PC-3 (cell line): ENCODE results near the gene PALM2AKAP2. TPM values are rescaled to one million over a fixed set of nuclear protein-coding genes. Genes with fewer than 3 reads are reported as not detected.

Experiments
- ATAC-seq: fragments of 200-7000 bp; cut with Tn5 transposase; 2 replicates; pipeline ENCODE4 v1.9.1; 2020; ENCODE audit warnings: mild to moderate bottlenecking, moderate library complexity
- BruUV-seq: library from RNA; stranded (reverse); fragments of 400-500 nt; replicated peaks from 2 replicates; lab custom pipeline; 2021; lab: Mats Ljungman, UMichigan
- CTCF ChIA-PET: fragments of 300-600 bp; sonication (Branson Sonifier 250); formaldehyde crosslinking; loops from one replicate; lab custom pipeline; 2022; ENCODE audit warnings: antibody characterized with exemption; lab: Charles Lee
- POLR2A ChIA-PET: fragments of 300-600 bp; sonication (Branson Sonifier 250); formaldehyde crosslinking; loops from one replicate; lab custom pipeline; 2022; ENCODE audit warnings: antibody characterized with exemption; ENCODE audit not compliant: unreplicated experiment; lab: Charles Lee
- DNase-seq: peaks from one replicate; pipeline ENCODE4 v3.0.0-alpha.2; 2015
- H2AFZ ChIP-seq: fragments of 300-600 bp; sonication (generic); 2 replicates; pipeline ENCODE4 v1.6.0; 2016; ENCODE audit warnings: antibody characterized with exemption, low read length
- H3F3A ChIP-seq: fragments of 300-600 bp; sonication (generic); one replicate; pipeline ENCODE4 v1.6.0; 2017; ENCODE audit warnings: antibody characterized with exemption, low read length, control low read depth, mild to moderate bottlenecking; ENCODE audit not compliant: unreplicated experiment
- H3K27ac ChIP-seq: fragments of 300-600 bp; sonication (generic); 2 replicates; pipeline ENCODE4 v1.5.1; 2016; ENCODE audit warnings: mild to moderate bottlenecking, low read length
- H3K27me3 ChIP-seq: fragments of 300-600 bp; sonication (generic); 2 replicates; pipeline ENCODE4 v1.6.1; 2016; ENCODE audit warnings: low read length, mixed read lengths
- H3K36me3 ChIP-seq: fragments of 300-600 bp; sonication (generic); 2 replicates; pipeline ENCODE4 v1.6.1; 2016; ENCODE audit warnings: low read depth, mixed run types, low read length, mixed read lengths
- H3K4me1 ChIP-seq: fragments of 300-600 bp; sonication (generic); 2 replicates; pipeline ENCODE4 v1.5.1; 2016; ENCODE audit warnings: low read length; ENCODE audit not compliant: insufficient read depth
- H3K4me2 ChIP-seq: fragments of 300-600 bp; sonication (generic); 2 replicates; pipeline ENCODE4 v1.6.0; 2016; ENCODE audit warnings: low read length
- H3K4me3 ChIP-seq: fragments of 300-600 bp; sonication (generic); 2 replicates; pipeline ENCODE4 v1.5.1; 2016; ENCODE audit warnings: mild to moderate bottlenecking, low read length, mixed read lengths
- H3K79me2 ChIP-seq: fragments of 300-600 bp; sonication (generic); 2 replicates; pipeline ENCODE4 v1.6.1; 2017; ENCODE audit warnings: low read length, mixed read lengths
- H3K9ac ChIP-seq: fragments of 300-600 bp; sonication (generic); 2 replicates; pipeline ENCODE4 v1.6.0; 2016; ENCODE audit warnings: mild to moderate bottlenecking, low read length
- H3K9me2 ChIP-seq: fragments of 300-600 bp; sonication (generic); replicated peaks from 2 replicates; pipeline ENCODE4 v1.6.1; 2016; ENCODE audit warnings: mixed run types, low read length, mixed read lengths
- H3K9me3 ChIP-seq: fragments of 300-600 bp; sonication (generic); 2 replicates; pipeline ENCODE4 v1.6.1; 2016; ENCODE audit warnings: low read length, mixed read lengths
- H4K20me1 ChIP-seq: fragments of 300-600 bp; sonication (generic); 2 replicates; pipeline ENCODE4 v1.6.1; 2016; ENCODE audit warnings: low read length, mixed read lengths
- EZH2 ChIP-seq: fragments of 300-600 bp; sonication (generic); IDR thresholded peaks from one replicate; pipeline ENCODE4 v1.6.1; 2017; ENCODE audit warnings: antibody characterized with exemption, mild to moderate bottlenecking, low read length; ENCODE audit not compliant: unreplicated experiment
- EZH2phosphoT487 ChIP-seq: fragments of 300-600 bp; sonication (generic); IDR thresholded peaks from 2 replicates; pipeline ENCODE4 v1.6.1; 2018; ENCODE audit warnings: mild to moderate bottlenecking, antibody characterized with exemption, low read length, borderline replicate concordance
- intact Hi-C: fragments of 100-400 bp; cut with micrococcal nuclease; formaldehyde crosslinking; loops from 2 replicates; pipeline ENCODE4 v1.9.0; 2023
- total RNA-seq: library from RNA; depleted of rRNA; stranded (reverse); fragments of >200 nt; gene quantifications from 2 replicates; pipeline ENCODE4 v1.2.3, GENCODE V29; 2014
- TF ChIP-seq, protein P1 (sequence below): fragments of 300-600 bp; sonication (generic); conservative IDR thresholded peaks from 2 replicates; pipeline ENCODE4 v1.5.1; 2017; ENCODE audit warnings: antibody characterized with exemption, low read depth, mild to moderate bottlenecking, low read length

The PALM2AKAP2 gene
- total RNA-seq, 1 experiment from 2014 or later: 0.22 TPM

DNA sequence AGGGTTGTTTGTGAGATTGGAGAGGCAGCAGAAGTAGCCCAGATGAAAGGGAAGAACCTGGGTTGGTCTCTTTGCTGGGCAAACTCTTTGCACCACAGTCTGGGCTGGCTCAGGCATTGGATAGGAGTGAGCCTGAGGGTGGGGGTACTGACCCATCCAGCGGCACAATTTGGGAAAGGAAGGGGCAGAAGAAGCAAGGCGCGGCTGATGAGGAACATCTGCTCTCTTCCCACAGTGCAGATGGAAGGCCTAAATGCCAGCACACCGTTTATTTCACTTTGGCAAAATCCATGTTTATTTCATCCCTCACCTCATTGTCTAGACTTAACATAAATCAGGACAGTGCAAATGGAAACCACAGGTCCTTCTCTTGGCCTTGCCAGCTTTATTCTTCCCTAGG, 32.3 kb downstream of the PALM2AKAP2 start:
- Histone ChIP-seq H3K9ac (no peak overlapping the region), H3K9me2 (no peaks in the 10 kb centered on the region), H3K9me3 (no peaks in the 10 kb centered on the region), H3K36me3 (no peaks in the 10 kb centered on the region), H2AFZ (no peak overlapping the region), H3K4me3 (no peak overlapping the region), H3K4me2 (no peak overlapping the region), H3K4me1 (peaks cover 23% of the 10 kb centered on the region), H3F3A (no peaks in the 10 kb centered on the region), H4K20me1 (no peaks in the 10 kb centered on the region), H3K79me2 (no peaks in the 10 kb centered on the region), H3K27me3 (no peaks in the 10 kb centered on the region), H3K27ac (no peak overlapping the region)
- CTCF ChIA-PET: no interaction called here
- no peak for TF ChIP-seq EZH2phosphoT487
- no peak for TF ChIP-seq EZH2
- TF ChIP-seq, protein P1, sequence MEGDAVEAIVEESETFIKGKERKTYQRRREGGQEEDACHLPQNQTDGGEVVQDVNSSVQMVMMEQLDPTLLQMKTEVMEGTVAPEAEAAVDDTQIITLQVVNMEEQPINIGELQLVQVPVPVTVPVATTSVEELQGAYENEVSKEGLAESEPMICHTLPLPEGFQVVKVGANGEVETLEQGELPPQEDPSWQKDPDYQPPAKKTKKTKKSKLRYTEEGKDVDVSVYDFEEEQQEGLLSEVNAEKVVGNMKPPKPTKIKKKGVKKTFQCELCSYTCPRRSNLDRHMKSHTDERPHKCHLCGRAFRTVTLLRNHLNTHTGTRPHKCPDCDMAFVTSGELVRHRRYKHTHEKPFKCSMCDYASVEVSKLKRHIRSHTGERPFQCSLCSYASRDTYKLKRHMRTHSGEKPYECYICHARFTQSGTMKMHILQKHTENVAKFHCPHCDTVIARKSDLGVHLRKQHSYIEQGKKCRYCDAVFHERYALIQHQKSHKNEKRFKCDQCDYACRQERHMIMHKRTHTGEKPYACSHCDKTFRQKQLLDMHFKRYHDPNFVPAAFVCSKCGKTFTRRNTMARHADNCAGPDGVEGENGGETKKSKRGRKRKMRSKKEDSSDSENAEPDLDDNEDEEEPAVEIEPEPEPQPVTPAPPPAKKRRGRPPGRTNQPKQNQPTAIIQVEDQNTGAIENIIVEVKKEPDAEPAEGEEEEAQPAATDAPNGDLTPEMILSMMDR: no peak
- intact Hi-C loops: no loop called here
- ATAC-seq: no peak
- no TSS peak for BruUV-seq
- POLR2A ChIA-PET: no interaction called here
- no peak for DNase-seq

DNA sequence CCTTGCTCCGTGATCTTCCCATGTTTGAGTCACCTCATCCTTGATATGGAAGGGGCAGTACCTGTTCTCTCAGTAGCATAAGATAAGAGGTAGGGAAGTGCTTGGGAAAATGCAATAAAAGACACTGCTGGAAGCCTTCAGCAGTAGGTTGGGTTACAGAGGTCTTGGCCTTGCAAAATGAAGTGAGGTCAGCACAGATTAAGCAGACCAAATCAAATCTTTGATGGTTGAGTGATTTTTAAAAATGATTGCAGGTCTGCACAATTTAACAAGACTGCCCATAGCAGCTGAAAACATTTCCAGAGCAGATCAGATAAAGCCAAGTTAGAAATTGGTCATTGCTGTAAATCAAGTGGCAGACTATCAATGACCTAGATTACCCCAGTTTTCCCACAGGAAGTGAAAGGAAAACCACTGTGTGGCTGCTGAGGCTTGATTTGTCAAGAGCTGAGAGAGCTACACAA, 32.9 kb downstream of the PALM2AKAP2 start:
- peaks cover 28% of the 10 kb centered on the region for H3K4me1 ChIP-seq
- no peak overlapping the region for H3K4me3 ChIP-seq
- ATAC-seq: no peak
- no peaks in the 10 kb centered on the region for H3K79me2 ChIP-seq
- H3K36me3 ChIP-seq: no peaks in the 10 kb centered on the region
- CTCF ChIA-PET: no interaction called here
- no peak overlapping the region for H2AFZ ChIP-seq
- H3F3A ChIP-seq: no peaks in the 10 kb centered on the region
- no peaks in the 10 kb centered on the region for H4K20me1 ChIP-seq
- intact Hi-C loops: no loop called here
- no TSS peak for BruUV-seq
- no peak for TF ChIP-seq EZH2phosphoT487
- H3K9me3 ChIP-seq: no peaks in the 10 kb centered on the region
- POLR2A ChIA-PET: interaction anchor here (0.7 kb wide), 1 partner anchor 148 kb away, joined by 3 read pairs; no protein-coding TSS in a partner anchor
- H3K9ac ChIP-seq: no peak overlapping the region
- H3K9me2 ChIP-seq: no peaks in the 10 kb centered on the region
- H3K4me2 ChIP-seq: no peak overlapping the region
- no peak overlapping the region for H3K27ac ChIP-seq
- no peak for DNase-seq
- H3K27me3 ChIP-seq: no peaks in the 10 kb centered on the region

DNA sequence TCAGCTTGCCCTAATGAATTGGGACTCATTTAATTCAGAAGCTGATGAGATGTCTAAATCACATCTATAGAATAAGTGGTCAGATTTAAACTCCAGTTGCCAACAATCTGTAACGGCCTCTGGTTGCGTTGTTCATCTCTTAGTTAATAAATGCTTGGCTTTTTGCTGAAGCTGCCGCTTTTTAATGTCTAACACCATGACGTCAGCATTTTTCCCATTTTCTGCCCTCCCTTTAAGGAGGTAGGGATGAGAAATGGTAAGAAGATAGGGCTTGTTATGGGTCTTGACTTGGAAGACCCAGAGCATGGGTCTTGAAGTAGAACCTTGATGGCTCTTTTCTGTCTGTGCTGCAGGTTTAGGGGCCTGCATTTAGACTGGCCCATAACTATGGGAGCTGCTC, 33.3 kb downstream of the PALM2AKAP2 start:
- no peaks in the 10 kb centered on the region for H3F3A ChIP-seq
- no peak overlapping the region for H3K4me2 ChIP-seq
- H3K4me1 ChIP-seq: peaks cover 33% of the 10 kb centered on the region
- no peaks in the 10 kb centered on the region for H3K9me3 ChIP-seq
- H3K79me2 ChIP-seq: no peaks in the 10 kb centered on the region
- intact Hi-C loops: no loop called here
- no TSS peak for BruUV-seq
- H3K4me3 ChIP-seq: no peak overlapping the region
- H2AFZ ChIP-seq: no peak overlapping the region
- DNase-seq (no peak), ATAC-seq (no peak)
- ChIA-PET CTCF (no interaction called here), POLR2A (interaction anchor here (0.7 kb wide), 1 partner anchor 148 kb away, joined by 3 read pairs; no protein-coding TSS in a partner anchor)
- no peaks in the 10 kb centered on the region for H3K36me3 ChIP-seq
- no peak for TF ChIP-seq EZH2phosphoT487
- TF ChIP-seq, protein P1: no peak
- no peak for TF ChIP-seq EZH2
- H3K27me3 ChIP-seq: no peaks in the 10 kb centered on the region
- no peak overlapping the region for H3K27ac ChIP-seq
- H4K20me1 ChIP-seq: no peaks in the 10 kb centered on the region
- no peak overlapping the region for H3K9ac ChIP-seq
- H3K9me2 ChIP-seq: no peaks in the 10 kb centered on the region
